Skin of body (tissue), 2 donors: ENCODE results near the gene USP9X. TPM values are rescaled to one million over a fixed set of nuclear protein-coding genes. Genes with fewer than 3 reads are reported as not detected.
"Not testable (repeated sequence)": the region's sequence is repeated elsewhere in the genome, so short reads cannot be mapped to it uniquely, and the experiment has no call there.

ENCODE experiments used
- DNase-seq: peaks from one replicate; lab custom pipeline; 2025; lab: John Stamatoyannopoulos, UW
- total RNA-seq: library from RNA; depleted of rRNA; stranded (reverse); fragments of >200 nt; gene quantifications from one replicate; pipeline ENCODE4 v1.2.3, GENCODE V29; 2014

Gene USP9X
- total RNA-seq, 1 donor from 2014 or later, result 122 TPM

DNA sequence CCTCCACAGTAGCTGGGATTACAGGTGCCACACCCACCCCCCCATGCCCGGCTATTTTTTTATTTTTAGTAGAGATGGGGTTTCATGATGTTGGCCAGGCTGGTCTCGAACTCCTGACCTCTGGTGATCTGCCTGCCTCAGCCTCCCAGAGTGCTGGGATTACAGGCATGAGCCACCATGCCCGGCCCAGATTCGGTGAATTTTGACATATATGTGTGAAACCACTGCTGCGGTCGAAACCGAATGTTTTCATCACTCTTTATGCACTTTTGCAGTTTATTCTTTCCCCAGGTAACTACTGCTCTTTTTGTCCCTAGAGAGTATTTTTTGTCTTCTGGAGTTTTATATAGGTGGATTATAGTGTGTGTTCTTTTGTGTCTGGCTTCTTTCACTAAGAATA, 101.7 kb downstream of the USP9X start:
- not testable (repeated sequence) for DNase-seq

DNA sequence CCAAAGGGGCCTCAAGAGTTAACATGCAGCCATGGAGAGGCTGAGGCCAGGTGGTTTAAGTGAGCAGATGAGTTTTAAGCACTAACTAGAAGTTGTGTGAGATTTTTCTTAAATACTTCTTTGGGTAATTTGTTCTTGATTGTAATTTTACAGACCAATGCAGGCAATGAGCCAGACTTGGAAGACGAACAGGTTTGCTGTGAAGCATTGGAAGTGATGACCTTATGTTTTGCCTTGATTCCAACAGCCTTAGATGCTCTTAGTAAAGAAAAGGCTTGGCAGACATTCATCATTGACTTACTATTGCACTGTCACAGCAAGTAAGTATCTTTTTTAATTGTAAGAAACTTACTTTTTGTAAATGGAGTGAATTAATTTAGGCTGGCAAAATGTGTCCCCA, 103.9 kb downstream of the USP9X start:
- no peak for DNase-seq

- DNase-seq, result no peak
These were observed 107.6 kb downstream of the USP9X start for GRCh38 chrX:41192880-41193279.

GRCh38 chrX:41198410-41198809, 113.2 kb downstream of the USP9X start:
- DNase-seq, result no peak

DNA sequence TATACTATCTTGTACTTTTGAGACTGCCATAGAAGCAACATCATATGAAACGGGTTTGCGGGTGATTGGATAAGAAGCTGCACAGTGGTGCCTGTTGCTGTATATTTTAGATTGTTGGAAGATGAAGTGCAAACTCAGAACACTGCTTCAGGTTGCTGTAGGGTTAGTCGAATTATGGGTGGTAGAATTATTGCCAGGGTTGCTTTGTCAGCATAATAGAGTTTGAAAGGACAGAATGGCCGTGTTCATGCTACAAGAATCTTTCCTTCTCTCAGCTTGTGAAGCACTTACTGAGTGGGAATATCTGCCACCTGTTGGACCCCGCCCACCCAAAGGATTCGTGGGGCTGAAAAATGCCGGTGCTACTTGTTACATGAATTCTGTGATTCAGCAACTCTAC, 115.5 kb downstream of the USP9X start:
- no peak for DNase-seq

GRCh38 chrX:41209853-41210252, 124.6 kb downstream of the USP9X start:
- DNase-seq, result no peak

DNA sequence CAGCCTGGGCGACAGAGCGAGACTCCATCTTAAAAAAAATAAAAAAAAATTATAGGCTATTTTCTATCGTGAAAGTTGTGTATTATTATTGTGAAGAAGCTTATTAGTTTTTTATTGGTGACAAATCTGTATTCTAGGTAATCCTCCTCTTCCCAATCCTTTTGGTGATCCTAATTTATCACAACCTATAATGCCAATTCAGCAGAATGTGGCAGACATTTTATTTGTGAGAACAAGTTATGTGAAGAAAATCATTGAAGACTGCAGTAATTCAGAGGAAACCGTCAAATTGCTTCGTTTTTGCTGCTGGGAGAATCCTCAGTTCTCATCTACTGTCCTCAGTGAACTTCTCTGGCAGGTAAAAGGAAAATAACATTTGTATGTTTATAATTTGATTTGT, 139.4 kb downstream of the USP9X start:
- no peak for DNase-seq

DNA sequence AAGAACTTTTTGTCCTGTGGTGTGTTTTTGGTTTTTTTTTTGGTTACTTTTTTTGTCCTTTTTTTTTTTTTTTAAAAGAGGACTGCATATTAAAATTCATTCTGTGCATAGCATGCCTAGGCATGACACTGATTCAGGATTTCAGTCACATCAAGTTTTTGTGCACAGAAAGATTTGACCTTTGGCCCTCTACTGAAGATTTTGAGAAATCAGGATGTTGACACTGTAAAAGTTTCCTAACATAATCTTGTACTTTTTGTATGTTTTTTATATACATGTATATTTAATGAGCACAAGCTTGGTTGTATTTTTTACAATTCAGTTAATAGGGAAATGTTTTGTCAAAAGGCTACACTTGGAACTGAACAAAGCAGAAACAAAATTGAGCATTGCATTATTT, 148.7 kb downstream of the USP9X start:
- DNase-seq, result no peak

DNA sequence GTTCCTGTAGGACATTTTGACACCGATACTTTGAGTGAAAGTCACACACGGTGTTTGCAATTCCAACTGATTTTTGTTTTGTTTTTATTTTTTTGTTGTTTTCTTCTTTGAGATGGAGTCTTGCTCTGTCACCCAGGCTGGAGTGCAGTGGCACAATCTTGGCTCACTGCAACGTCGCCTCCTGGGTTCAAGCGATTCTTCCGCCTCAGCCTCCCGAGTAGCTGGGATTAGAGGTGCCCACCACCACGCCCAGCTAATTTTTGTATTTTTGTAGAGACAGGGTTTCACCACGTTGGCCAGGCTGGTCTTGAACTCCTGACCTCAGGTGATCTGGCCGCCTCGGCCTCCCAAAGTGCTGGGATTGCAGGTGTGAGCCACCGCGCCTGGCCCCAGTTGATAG, 149.2 kb downstream of the USP9X start:
- not testable (repeated sequence) for DNase-seq

- DNase-seq, result no peak
These were observed 149.7 kb downstream of the USP9X start for GRCh38 chrX:41234962-41235361.

DNA sequence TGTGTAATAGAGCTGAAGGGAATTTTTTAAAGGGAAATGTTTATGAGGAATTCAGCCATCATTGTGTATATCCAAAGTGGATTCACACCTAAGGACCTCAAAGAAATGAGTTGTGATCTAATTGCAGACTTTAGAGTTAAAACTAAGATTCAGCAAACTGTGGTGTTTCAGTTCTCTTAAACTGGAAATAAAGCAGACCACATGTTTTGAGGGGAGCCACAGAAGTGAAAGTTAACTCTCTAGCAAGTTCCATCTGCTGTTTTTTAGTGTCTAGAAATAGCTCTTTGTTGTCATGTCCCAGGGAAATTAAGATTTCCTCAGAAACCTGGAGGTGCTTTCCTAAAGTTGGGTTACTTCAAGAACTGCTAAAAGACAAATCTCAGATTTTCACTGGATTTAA, 151.4 kb downstream of the USP9X start:
- peak; percentile 7 for DNase-seq

GRCh38 chrX:41240509-41240908, 155.3 kb downstream of the USP9X start:
- no peak for DNase-seq

- DNase-seq, result no peak
These were observed 156.7 kb downstream of the USP9X start for GRCh38 chrX:41241962-41242361.

- no peak for DNase-seq
These were observed 160.4 kb downstream of the USP9X start for GRCh38 chrX:41245641-41246040.

GRCh38 chrX:41250867-41251266, 165.6 kb downstream of the USP9X start:
- no peak for DNase-seq

DNA sequence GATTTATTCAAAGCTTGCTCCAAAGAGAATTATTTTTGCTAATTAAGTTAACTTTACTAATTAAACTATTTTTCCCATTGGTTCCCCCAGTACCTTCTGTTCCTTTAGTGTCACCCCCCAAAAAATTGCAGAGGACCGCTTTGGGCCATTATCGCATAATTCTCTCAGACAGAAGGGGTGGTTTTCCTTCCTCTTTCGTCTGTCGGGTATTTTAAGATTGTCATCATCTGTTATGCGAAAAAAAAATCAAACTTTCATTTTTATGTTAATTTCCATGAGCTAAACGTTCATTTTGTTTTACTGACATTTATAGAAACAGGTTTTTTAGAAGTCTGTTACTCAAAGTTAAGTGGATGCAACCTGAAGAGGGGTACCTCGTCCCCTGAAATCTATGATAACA, 172.6 kb downstream of the USP9X start:
- no peak for DNase-seq

- no peak for DNase-seq
These were observed 173.0 kb downstream of the USP9X start for GRCh38 chrX:41258226-41258625.

- DNase-seq, result no peak
These were observed 173.6 kb downstream of the USP9X start for GRCh38 chrX:41258871-41259270.

DNA sequence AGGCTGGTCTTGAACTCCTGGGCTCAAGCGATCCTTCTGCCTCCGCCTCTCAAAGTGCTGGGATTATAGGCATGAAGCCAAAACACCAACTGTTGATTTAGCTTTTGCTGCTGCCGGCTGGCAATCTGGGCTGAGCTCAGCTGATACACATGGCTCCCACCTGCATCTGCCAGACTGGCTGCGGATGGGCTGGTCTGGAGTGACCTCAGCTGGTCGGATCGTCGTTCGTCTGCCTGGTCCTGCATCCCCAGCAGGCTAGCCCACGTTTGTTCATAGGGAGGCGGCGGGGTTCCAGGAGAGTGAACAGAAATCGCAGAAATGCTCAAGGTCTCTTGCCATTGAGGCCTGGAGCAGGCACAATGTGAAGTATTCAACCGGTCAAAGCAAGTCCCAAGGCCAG, 174.3 kb downstream of the USP9X start:
- no peak for DNase-seq

DNA sequence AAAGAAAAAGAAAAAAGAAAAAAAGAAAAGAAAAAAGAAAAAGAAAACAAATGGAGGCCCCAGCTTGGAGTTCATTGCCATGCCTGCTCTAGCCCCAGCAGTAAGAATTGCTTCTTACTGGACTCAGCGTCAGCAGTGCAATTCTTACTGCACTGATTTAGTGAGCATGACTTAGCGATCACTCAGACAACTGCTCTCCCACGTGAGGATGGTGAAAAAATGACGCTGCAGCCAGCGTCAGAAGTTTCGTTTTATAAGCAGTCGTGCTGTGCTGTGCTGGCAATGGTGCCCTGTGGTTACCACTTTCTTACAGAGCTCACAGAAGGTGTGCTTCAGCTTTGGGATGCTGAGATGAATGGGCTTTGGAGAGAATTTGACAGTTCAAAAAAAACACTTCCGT, 180.4 kb downstream of the USP9X start:
- no peak for DNase-seq

- no peak for DNase-seq
These were observed 188.4 kb downstream of the USP9X start for GRCh38 chrX:41273638-41274037.

DNA sequence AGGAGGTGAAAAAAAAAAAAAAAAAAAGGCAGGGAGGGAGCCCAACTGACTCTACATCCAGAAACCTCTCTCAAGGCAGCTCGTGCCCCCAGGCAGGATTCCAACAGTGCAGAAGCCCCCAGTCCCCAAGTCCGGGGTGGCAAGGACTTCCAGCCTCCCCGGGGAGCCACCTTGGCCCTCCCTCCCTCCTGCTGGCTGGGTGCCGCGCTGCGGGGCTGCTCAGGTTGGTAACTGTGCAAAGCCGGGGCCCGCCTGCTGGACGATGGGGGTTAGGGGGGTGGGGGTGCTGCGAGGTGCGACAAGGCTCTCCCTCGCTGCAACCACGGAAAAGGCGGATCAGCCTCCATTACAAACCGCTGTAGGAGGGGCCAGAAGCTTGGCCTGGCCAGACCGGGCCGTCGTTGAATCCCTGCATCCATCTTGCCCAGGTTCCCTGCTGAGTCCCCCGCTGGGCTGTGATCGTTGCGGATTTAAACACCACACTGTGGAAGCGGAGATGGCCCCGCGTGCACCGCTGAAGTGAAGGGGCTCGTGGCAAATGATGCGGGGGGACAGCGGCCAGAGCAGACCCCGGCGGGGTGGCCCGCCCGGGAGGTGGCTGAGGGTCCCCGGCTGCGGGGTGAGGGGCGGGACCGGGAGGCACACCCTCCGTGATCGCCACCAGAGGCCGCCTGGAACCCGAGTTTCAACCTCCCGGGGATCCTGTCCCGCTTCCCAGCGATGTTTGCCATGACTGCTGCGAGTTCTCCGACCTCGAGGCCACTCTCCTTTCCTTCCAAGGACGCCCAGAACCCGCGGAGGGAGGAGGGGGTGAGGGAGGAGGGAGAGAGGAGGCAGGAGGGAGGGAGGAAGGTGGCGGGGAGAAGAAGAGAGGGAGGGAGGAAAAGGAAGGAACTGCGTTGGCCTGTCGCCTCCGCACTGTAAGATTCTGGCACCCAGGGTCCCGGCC, 190.7 kb downstream of the USP9X start:
- DNase-seq, result peak; percentile 10
